RCC 7860 (cell line): Measurements from ENCODE around the gene FBLIM1.

Source experiments
- DNase-seq: peaks from one replicate; pipeline ENCODE4 v3.0.0-alpha.2; 2015; ENCODE audit warnings: low spot score
- FAIRE-seq: peaks from 2 replicates; lab custom pipeline; 2012; peaks lifted over from hg19 to GRCh38; lab: Jason Lieb, UNC

The FBLIM1 gene, protein sequence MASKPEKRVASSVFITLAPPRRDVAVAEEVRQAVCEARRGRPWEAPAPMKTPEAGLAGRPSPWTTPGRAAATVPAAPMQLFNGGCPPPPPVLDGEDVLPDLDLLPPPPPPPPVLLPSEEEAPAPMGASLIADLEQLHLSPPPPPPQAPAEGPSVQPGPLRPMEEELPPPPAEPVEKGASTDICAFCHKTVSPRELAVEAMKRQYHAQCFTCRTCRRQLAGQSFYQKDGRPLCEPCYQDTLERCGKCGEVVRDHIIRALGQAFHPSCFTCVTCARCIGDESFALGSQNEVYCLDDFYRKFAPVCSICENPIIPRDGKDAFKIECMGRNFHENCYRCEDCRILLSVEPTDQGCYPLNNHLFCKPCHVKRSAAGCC

DNA sequence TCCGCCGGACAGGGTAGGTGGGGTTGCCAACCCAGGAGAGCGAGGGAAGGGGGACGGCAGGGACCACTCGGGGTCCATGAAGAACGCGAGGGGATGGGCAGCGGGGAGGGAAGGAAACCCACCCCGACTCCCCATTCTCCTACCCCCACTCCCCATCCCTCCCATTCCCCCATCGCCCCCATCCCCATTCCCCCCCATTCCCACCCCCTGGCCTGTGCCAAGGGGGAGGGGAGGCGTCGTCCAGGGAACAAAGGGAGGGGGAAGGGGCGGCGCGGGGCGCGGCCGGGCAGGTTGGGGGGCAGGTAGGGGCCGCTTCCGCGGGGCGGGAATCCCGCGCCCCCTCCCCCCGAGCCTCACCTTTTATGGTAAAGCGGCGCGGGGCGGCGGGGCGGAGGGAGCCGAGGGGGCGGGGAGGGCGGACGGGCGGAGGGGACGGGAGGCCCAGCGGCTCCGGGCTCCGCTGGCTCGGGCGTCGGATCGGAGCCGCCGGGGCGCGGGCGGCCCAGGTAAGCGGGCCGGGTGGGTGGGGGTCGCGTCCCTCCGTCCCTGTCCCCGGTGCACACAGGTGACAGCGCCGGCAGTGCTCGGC, at the start of gene FBLIM1:
Gene FBLIM1, plus strand, starts transcription at position 453 of the 589 bp plus-strand sequence. CDS start 6,189 bp downstream, outside the sequence.
- DNase-seq (no peak), FAIRE-seq (no peak)

DNA sequence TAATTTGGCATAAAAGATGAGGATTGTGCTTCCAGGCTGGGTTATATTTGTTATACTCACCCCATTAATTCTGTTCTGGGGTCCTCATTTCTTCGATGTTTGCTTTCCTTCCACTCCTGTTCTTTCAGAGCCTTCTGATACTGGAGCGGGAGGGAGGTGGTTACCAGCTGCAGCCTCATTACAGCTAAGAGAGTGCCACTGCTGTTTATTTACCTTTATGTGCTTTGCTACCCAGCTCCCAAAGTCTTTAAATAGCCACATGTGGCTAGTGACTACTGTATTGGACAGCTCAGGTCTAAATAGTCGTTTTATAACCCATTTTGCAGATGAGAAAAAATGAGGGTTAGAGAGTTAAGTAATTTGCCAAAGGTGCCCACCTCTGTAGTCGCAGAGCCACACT, 49.4 kb upstream of the FBLIM1 start:
- FAIRE-seq (no peak), DNase-seq (no peak)

DNA sequence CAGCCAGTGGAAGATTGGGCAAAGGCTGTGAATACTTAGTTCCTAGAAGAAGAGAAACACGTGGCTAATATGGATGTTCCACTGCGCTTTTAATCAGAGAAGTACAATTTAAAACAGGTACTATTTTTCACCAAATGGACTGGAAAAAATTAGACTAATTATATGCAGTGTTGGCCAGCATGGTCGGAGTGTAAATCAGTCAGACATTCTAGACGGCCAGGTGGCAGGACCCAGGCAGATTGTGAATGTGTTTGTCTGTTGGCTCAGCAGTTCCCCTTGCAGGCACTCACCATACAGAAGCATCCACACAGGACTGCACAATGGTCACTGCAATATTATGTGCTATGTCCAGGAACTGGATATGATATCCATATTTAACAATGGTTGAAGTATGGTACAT, 46.4 kb upstream of the FBLIM1 start:
- DNase-seq: no peak
- FAIRE-seq: no peak

DNA sequence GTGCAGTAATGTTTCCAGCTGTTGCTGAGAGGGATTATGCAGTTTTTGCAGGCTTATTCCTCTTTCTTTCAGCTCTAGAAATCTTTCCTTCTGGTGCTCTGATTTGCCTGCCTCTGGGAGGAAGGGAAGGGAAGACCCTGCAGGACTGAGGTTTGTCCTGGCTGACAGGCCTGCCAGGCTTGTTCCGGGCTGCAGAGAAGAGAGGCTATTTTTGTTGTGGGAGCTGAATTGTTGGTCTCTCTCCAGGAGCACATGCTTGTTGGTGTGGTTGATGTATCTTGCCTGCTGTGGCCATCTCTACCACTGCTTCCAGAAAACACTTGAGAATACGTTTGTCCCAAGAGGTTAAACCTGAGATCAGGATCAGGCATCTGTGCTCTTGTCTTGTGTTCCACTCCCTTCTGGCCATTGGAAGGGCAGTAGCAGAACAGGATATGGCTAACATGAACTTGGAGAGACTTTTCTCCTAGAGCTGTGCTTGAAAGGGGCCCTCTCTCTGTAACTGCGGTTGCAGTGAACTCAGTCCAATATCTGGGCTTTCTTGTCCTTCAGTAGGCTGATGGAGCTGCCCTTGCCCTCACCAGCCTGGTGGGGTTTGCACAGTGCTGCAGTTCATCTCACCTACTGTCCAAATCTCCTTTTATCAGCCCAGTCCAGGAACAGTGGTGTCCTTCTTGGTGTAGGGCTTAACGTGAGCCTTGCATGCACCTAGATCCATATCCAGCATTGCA, 44.0 kb upstream of the FBLIM1 start:
- DNase-seq (no peak), FAIRE-seq (no peak)

DNA sequence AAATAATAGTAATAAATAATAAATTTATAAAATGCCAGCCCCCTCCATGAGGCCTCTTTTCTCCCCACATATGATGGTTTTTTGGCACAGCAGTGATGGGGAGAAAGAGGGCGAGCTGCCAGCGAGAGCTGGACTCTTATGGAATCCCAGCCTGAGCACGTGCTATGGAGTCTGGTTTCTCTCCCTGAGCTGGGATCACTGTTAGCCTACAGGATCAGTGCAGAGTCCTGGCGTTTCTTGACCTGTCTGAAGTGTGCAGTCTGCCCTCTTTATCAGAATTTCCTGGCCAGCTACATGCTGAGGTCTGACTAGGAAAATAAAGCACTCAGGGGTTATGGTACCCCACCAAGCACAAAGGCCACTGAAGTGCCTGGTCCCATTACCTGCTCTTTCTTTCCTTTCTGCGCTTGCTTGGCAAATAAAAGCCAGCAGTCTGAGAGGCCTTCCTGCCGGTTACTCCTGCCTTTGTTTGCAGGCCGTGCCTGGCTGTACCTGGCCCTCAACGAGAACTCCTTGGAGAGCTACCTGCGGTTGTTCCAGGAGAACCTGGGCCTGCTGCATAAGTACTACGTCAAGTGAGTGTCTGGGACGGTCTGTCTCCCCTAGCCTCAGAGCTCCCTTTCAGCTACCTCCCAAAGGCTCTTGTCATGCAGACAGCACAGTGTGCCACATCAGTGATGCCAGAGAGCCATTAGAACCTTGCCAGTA, 41.0 kb upstream of the FBLIM1 start:
- FAIRE-seq: no peak
- no peak for DNase-seq

DNA sequence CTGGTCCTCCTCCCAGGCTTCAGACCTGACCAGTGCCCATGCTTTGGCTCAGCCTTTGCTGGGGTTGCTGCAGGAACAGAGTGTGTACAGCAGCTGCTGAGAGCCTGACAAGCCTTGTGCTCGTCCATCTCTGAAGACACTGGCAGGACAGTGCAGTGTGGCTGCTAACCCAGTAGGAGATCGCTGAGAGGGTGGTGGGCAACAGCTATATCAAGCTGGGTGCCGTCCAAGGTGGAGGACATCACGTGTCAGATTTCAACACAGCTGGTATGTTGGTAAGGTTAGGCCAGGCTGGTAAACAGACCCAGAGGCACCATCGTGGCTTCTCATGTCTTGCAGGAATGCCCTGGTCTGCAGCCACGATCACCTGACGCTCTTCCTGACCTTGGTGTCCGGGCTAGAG, 40.4 kb upstream of the FBLIM1 start:
- DNase-seq (no peak), FAIRE-seq (no peak)

DNA sequence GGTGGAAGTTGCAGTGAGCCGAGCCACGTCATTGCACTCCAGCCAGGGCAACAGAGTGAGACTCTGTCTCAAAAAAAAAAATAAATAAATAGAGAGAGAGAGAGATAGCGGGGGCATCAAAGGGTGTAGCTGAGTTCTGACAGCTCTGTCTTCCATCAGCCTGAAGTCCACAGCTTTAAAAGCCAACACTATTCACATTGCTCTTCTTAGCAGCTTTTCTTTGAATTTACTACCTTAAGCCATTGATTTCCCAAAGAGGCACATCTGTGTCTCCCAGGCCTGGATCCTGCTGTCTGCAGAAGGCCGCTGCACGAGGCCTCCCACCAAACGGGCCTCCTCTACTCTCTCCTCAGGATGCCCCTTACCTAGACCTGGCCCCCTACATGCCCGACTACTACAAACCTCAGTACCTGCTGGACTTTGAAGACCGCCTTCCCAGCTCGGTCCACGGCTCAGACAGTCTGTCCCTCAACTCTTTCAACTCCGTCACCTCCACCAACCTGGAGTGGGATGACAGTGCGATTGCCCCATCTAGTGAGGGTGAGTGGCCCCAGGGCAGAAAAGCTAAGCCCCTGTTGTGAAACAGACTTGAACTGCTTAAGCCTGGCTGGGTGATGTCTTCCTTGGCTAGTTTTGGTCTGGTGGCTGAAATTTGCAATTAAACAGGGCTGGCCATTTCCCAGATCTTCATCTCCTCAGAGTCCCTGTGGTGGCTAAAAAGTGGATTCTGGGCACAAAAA, 39.0 kb upstream of the FBLIM1 start:
- DNase-seq: no peak
- FAIRE-seq: no peak

DNA sequence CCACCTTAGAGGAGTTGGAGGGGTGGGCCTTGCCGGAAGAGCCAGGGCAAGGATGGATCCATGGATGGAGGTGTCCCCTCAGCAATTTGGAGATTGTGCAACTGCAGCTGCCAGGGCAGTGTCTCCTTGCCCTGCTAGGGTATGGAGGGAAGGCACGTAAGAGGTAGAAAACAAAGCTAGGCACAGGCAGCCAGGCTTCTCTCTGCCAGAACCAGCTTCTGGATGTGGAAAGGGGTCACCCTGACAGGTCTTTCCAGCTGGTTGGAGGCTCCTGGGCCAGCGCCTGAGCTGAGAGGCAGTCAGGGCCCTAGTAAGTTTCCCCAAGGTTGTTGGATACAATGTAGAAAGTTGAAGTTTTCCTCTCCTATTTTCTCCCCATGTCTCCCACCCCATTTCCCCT, 37.7 kb upstream of the FBLIM1 start:
- DNase-seq (no peak), FAIRE-seq (no peak)

DNA sequence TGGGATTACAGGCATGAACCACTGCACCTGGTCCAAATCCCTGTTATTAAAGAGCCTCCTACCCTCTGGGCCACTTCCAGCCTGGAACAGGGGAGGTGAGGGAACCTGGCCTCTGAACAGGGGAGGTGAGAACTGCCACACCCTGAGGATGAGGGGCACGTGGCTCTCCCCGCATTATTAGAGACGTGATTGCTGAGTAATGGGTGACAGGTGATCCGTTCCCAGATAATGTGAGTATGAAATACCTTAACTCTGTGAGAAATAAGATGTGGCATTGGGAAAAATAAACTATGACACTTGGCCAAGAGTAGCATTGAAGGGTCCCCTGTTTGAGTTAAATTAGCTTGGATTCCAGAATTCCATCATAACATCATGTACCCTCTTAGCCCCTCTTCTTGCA, 36.2 kb upstream of the FBLIM1 start:
- DNase-seq: no peak

DNA sequence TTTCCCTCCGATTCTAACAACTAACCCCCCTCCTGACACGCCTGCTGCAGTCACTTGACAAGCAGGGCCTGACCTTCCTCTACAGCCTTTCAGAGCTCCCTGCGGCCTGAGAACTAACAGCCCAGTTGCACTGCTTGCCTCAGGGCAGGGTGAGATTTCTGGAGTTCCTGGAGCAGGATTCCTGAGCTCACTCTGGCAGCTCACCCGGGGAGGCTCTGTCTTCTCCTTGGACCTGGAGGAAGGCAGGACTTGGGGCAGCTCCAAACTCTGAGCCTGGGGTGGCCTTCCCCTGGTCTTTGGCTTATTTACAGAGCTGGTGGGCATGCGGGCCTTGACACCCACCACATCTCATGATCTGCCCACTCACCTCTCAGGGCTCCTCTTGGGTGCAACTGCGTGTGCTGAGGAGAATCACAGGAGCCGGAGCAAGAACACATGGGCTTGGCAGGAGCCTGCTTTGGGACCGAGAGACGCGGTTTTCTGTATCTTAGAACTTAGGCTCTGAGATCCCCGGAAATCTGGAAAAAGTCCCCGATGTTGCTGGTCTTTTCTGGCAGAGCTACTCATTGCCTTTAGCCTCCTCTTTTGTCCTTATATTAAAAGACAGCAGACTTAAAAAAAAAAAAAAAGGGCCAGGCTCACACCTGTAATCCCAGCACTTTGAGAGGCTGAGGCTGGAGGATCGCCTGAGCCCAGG, 35.6 kb upstream of the FBLIM1 start:
- FAIRE-seq: no peak

More for the DNA sequence above, 36.2 kb upstream of the FBLIM1 start:
- no peak for FAIRE-seq

DNA sequence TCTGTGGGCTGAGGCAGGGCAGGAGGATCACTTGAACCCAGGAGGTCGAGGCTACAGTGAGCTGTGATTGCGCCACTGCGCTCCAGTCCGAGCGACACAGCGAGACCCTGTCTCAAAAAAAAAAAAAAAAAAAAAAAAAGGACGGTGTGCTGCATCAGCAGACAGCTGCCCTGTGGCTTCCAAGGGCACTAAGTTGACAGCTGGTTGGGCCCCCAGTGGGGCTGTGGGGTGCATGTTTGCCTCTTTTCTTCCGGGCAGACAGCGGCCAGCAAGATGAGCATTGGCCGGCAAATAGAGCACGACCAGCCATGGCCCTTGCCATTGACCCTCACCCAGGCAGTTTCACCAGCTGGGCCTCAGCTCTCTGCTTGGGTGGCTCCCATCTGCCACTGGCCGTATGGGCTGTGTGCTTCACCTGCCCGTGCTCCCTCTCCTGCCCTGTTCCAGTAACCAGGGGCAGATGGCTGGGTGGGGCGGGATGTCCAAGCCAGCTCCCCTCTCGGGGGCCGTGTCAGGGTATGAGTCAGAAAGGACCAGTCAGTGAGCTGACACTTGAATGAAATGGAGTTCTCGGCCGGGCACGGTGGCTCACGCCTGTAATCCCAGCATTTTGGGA, 34.9 kb upstream of the FBLIM1 start:
- FAIRE-seq (no peak), DNase-seq (no peak)

More for the DNA sequence above, 35.6 kb upstream of the FBLIM1 start:
- no peak for DNase-seq

DNA sequence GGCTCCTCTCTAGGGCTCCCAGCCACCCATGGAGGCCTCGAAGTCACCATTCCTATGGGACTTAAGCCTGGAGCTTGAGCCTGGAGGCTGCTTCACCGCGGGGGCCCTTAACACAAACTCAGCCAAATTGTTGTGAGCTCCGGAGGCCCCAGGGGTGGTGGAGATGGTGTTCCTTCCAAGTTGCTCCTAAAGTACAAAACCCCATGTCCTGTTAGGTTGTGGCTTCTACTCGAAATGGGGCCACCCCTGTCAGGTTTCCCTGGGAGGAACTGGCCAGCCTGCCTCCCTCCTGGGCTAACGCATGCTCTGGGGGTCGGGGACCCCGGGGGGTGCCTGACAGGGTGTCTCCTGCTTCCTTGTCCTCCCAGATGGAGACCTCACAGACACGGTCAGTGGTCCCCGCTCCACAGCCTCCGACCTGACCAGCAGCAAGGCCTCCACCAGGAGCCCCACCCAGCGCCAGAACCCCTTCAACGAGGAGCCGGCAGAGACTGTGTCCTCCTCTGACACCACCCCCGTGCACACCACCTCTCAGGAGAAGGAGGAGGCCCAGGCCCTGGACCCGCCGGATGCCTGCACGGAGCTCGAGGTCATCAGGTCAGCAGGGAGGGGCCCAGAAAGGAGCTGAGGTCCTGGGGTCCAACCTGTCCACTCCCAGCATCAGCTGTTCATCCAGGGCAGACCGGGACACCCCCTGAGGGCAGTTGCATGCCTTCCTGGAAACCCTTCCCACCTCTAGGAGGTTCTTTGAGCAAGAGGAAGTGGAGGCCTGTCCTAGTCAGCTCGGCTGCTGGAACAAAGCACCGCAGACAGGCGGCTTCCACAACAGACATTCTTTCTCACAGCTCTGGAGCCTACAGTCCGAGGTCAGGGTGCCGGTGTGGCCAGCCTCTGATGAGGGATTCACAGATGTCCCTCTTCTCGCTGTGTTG, 33.4 kb upstream of the FBLIM1 start:
- FAIRE-seq (no peak), DNase-seq (no peak)

DNA sequence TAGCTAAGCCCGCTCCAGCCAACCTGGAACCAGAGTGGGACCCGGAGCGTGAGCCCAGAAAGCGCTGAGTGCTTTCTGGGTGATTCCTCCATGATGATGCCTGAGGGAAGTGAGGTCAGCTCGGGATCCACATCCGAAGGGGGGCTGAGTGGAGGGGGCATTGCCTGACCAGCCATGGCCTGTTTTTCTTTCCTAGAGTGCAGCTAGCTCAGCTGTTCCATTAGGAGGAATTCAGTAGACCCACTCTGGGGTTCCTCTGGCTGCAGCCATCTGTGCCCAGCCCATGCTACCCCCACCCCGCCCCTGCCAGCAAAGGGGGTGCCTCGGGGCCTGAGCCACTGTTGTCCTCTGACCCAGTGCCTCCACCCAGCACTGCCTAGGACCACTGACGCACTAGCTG, 32.1 kb upstream of the FBLIM1 start:
- FAIRE-seq: no peak
- no peak for DNase-seq

DNA sequence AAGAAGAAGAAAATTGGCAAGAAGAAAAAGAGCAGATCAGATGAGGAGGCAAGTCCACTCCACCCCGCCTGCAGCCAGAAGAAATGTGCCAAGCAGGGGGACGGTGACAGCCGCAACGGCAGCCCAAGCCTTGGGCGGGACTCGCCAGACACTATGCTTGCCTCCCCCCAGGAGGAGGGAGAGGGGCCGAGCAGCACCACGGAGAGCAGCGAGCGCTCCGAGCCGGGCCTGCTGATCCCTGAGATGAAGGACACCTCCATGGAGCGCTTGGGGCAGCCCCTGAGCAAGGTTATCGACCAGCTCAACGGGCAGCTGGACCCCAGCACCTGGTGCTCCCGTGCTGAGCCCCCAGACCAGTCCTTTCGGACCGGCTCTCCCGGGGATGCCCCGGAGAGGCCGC, 31.6 kb upstream of the FBLIM1 start:
- FAIRE-seq (no peak), DNase-seq (no peak)

DNA sequence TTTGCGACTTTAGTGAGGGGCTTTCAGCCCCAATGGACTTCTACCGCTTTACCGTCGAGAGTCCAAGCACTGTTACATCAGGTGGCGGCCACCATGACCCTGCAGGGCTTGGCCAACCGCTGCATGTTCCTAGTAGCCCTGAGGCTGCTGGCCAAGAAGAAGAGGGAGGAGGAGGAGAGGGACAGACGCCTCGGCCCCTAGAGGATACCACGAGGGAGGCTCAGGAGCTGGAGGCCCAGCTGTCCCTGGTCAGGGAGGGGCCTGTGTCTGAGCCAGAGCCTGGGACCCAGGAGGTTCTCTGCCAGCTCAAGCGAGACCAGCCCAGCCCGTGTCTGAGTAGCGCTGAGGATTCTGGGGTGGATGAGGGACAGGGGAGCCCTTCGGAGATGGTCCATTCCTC, 31.2 kb upstream of the FBLIM1 start:
- FAIRE-seq: no peak
- no peak for DNase-seq

DNA sequence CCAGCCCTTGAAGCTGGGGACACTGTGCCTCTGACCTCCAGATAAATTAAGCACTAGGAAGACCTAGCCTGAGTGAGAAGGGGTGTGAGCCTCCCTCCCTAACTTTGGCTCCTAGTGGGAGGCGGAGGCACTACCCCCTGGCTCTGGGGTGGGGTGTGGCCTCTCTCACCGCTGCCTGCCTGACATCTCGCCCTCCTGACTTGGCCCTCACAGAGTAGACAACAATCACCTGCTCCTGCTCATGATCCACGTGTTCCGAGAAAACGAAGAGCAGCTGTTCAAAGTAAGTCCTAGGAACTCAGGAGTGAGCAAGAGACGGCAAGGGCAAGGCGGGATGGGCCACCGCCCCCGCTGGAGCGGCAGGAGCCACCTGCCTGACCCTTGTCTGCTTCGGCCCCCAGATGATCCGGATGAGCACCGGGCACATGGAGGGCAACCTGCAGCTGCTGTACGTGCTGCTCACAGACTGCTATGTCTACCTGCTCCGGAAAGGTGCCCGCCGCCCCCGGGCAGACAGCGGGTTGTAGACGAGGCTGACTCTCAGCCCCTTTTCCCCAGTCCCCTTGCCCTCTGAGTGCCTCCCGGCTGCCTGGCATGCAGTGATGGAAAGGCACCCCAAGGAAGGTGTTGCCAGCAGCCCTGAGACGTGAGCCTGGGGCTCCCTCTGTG, 30.6 kb upstream of the FBLIM1 start:
- no peak for DNase-seq
- FAIRE-seq: no peak

DNA sequence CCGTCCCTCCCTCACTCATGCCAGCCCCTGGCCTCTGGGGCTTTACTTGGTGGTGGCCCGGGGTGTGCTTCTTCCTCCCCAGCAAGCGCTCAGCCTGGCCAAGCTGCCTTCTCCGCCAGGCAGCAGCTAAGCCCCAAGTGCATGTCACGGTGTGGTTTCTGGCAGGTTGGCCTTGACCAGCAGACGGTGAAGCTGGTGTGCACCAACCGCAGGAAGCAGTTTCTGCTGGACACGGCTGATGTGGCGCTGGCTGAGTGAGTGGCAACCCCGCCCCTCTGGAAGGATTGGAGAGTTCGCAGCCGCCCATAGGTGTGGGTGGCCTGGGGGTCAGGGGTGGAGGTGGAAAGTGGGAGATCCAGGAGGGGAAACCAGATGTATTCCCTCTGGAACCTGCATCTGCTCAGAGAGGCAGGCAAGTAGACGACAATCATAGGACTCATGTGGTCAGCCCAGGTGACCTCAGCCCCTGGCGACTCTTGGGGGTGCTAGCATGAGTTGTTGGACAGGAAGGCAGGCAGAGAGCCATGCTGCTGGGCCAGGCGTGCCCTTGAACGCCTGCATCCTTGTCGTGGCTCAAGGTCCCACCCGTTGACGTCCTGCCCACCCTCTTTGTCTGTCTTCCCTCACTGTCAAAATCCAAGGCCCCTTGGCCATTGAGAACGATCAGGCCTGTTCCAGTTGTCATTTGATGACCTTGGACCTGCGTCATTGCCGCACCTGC, 29.5 kb upstream of the FBLIM1 start:
- DNase-seq: no peak
- no peak for FAIRE-seq
